Panc1 (cell line): ENCODE data around the gene PACSIN1.

Source experiments
- POLR2AphosphoS5 ChIP-seq: IDR thresholded peaks from 2 replicates; pipeline ENCODE4 v1.6.1; 2012; ENCODE audit warnings: mild to moderate bottlenecking, low read depth, low read length, moderate library complexity
- REST ChIP-seq, 2 experiments: IDR thresholded peaks; 2 replicates each; pipeline ENCODE4 v1.6.1; 2011 to 2012; ENCODE audit warnings: low read depth in 2 of 2, control low read depth in 1 of 2, low read length in 1 of 2, mild to moderate bottlenecking in 1 of 2, moderate library complexity in 1 of 2; ENCODE audit not compliant: insufficient read depth in 1 of 2
- TCF7L2 ChIP-seq: IDR thresholded peaks from 2 replicates; pipeline ENCODE4 v1.6.1; 2011; ENCODE audit warnings: mild to moderate bottlenecking, low read depth, low read length, inconsistent platforms
- TF ChIP-seq, protein P1 (sequence below): fragments of 450-650 bp; IDR thresholded peaks from 2 replicates; pipeline ENCODE4 v1.5.1; 2017; ENCODE audit warnings: mild to moderate bottlenecking

DNA sequence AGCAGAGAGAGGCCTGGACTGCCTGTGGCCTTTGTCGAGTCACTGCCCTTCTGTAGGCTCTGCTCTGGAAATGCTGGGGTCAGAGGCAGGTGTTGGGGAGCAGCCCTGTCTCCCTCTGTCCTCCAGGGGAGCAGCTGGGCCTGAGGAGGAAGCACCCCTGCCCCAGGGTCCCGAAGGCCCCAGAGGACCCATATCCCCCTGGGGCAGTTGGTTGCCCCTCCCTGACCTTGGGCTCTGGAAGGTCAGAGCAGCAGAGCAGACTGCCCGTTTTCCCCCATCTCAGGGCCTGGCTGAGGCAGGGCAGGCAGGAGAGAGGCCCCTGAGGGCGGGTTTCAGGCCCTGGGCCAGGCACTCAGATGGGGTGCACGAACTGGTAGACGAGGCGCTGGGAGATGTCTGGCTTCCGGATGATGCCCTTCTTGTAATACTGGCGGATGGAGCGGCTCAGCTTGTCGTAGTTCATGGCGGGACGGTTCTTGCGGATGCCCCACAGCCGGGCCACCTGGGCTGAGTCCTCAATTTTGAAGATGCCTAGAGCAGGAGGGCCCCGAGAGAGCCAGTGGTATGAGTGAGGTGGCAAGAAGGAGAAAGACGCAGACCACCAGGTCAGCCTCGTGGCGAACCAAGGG is 72.2 kb downstream of the PACSIN1 start:
- TF ChIP-seq, protein P1, sequence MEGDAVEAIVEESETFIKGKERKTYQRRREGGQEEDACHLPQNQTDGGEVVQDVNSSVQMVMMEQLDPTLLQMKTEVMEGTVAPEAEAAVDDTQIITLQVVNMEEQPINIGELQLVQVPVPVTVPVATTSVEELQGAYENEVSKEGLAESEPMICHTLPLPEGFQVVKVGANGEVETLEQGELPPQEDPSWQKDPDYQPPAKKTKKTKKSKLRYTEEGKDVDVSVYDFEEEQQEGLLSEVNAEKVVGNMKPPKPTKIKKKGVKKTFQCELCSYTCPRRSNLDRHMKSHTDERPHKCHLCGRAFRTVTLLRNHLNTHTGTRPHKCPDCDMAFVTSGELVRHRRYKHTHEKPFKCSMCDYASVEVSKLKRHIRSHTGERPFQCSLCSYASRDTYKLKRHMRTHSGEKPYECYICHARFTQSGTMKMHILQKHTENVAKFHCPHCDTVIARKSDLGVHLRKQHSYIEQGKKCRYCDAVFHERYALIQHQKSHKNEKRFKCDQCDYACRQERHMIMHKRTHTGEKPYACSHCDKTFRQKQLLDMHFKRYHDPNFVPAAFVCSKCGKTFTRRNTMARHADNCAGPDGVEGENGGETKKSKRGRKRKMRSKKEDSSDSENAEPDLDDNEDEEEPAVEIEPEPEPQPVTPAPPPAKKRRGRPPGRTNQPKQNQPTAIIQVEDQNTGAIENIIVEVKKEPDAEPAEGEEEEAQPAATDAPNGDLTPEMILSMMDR: no peak
- no peak for TF ChIP-seq POLR2AphosphoS5
- TF ChIP-seq TCF7L2: no peak
- TF ChIP-seq REST (IDR thresholded peaks at IDR 0.05; ENCODE audit: insufficient read depth in 1 of 2, low read depth in 2 of 2, low read length in 1 of 2): no peak
